ENCODE results near the gene CARD9.
"Not testable (repeated sequence)": the region's sequence is repeated elsewhere in the genome, so short reads cannot be mapped to it uniquely, and the experiment has no call there.

Gene CARD9

DNA sequence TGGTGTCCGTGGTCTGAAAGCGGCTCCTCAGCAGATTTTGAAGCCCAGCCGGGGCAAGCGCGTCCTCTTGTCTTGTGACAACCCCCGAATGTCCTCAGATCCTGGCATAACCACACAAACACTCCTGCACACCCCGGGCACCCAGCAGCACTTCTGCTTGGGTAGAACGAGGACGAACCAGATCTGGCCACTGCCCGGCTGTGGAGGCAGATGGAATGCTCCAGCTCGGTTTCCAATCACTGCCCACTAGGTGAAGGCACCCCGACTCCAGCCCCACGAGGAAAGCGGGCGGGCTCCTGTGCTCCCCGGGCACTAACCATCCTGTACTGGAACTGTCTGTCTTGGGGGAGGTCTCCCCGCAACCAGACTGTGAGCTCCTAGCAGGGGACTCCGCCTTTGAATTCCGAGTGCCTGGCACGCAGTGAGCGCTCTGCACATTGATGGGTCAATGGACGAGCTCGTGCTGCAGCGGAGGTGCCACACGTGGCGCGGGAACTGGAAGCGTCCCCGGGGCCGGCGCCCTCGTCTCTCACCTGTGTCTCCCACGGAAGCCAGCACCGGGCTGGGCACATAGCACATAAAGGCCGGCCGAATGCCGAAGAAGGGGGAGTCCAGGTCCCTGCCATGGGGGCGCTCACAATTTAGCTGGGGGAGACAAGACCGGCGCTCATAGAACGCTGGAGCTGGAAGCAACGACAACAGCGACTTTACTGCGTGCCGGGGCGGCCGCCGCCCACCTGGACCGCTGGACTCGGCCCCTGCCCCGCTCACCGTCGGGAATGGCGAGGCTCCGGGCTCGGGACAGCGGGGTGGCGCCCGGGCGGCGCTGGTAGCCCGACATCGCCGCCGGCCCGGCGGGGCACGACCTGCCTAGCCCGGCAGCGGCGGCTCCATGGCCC, 36.3 kb upstream of the CARD9 start:
- Mint-ChIP-seq H3K4me1 (peaks cover 23% of the 10 kb centered on the region), H3K27me3 (ENCODE audit: low read depth) (no peaks in the 10 kb centered on the region), H3K4me3 (peak overlapping the region; percentile 90 to 92 (median 91)), H3K36me3 (ENCODE audit: low read depth) (peaks cover 40% of the 10 kb centered on the region), H3K9me3 (no peaks in the 10 kb centered on the region), H3K27ac (peak overlapping the region in 2 of 3 experiments; percentile 57 to 61)
- TF ChIP-seq, protein P1, sequence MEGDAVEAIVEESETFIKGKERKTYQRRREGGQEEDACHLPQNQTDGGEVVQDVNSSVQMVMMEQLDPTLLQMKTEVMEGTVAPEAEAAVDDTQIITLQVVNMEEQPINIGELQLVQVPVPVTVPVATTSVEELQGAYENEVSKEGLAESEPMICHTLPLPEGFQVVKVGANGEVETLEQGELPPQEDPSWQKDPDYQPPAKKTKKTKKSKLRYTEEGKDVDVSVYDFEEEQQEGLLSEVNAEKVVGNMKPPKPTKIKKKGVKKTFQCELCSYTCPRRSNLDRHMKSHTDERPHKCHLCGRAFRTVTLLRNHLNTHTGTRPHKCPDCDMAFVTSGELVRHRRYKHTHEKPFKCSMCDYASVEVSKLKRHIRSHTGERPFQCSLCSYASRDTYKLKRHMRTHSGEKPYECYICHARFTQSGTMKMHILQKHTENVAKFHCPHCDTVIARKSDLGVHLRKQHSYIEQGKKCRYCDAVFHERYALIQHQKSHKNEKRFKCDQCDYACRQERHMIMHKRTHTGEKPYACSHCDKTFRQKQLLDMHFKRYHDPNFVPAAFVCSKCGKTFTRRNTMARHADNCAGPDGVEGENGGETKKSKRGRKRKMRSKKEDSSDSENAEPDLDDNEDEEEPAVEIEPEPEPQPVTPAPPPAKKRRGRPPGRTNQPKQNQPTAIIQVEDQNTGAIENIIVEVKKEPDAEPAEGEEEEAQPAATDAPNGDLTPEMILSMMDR (IDR thresholded peaks at IDR 0.05; ENCODE audit: unreplicated experiment in 3 of 3): no peak

DNA sequence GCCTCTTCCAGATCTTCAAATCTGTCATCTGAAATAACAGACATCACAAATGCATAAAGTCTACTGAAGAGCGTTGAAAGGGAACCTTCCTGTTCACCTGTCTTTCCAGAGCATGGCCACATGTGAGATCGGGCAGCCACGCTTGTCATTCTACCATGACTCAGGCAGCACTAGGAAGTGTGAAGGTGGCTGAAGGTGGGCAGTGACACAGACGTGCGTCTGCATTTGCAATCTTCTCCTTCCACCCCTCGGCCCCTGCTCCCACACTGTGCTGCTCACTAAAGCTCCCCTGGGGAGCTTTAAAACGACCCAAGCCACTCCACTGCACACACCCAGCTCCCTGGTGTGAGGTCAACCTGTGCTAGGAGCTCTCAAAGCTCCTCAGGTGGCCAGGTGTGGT, 34.4 kb upstream of the CARD9 start:
- Mint-ChIP-seq H3K27ac (no peak overlapping the region), H3K36me3 (ENCODE audit: low read depth) (peaks cover 31% of the 10 kb centered on the region), H3K27me3 (ENCODE audit: low read depth) (no peaks in the 10 kb centered on the region), H3K4me1 (peaks cover 23% of the 10 kb centered on the region), H3K9me3 (no peaks in the 10 kb centered on the region), H3K4me3 (peak overlapping the region; percentile 61 to 75 (median 73))
- TF ChIP-seq, protein P1 (IDR thresholded peaks at IDR 0.05; ENCODE audit: unreplicated experiment in 3 of 3): no peak

DNA sequence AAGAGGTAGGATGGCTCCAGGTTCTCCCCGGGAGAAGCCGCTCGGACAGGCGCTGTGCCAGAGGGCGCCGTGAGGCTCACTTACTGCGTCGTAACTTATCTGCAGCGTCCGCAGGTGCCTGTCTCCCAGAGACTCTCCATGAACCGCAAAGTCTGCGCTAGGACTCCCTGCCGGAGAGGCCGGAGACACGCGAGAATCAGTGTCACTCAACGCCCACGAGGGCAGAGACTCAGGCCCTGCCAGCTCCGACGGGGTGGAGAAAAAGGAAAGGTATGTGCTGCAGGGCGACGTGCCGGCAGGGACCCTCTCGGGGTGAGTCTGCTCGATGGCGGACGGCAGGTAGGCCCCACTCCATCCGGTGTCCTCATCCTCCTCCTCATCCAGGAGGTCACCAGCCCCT, 33.6 kb upstream of the CARD9 start:
- not testable (repeated sequence) for H3K27me3 Mint-ChIP-seq (ENCODE audit: low read depth); H3K9me3 Mint-ChIP-seq; H3K27ac Mint-ChIP-seq
- peaks cover 22% of the 10 kb centered on the region for H3K4me1 Mint-ChIP-seq
- peak overlapping the region; percentile 15 to 60 (median 36) for H3K4me3 Mint-ChIP-seq
- H3K36me3 Mint-ChIP-seq (ENCODE audit: low read depth): peaks cover 33% of the 10 kb centered on the region

GRCh38 chr9:136405904-136406303, 32.4 kb upstream of the CARD9 start:
- Mint-ChIP-seq H3K4me1 (peaks cover 11% of the 10 kb centered on the region), H3K4me3 (peak overlapping the region in 2 of 3 experiments; percentile 30 to 44), H3K36me3 (ENCODE audit: low read depth) (peaks cover 32% of the 10 kb centered on the region)
- not testable (repeated sequence) for H3K9me3 Mint-ChIP-seq; H3K27ac Mint-ChIP-seq; H3K27me3 Mint-ChIP-seq (ENCODE audit: low read depth)

- Mint-ChIP-seq H3K4me3 (peak overlapping the region in 1 of 3 experiments; percentile 30), H3K9me3 (no peaks in the 10 kb centered on the region), H3K27me3 (ENCODE audit: low read depth) (no peaks in the 10 kb centered on the region), H3K36me3 (ENCODE audit: low read depth) (peaks cover 32% of the 10 kb centered on the region), H3K4me1 (peaks cover 11% of the 10 kb centered on the region), H3K27ac (no peak overlapping the region)
- TF ChIP-seq, protein P1 (IDR thresholded peaks at IDR 0.05; ENCODE audit: unreplicated experiment in 3 of 3): no peak
Observed at GRCh38 chr9:136405481-136405880, 32.0 kb upstream of the CARD9 start.

DNA sequence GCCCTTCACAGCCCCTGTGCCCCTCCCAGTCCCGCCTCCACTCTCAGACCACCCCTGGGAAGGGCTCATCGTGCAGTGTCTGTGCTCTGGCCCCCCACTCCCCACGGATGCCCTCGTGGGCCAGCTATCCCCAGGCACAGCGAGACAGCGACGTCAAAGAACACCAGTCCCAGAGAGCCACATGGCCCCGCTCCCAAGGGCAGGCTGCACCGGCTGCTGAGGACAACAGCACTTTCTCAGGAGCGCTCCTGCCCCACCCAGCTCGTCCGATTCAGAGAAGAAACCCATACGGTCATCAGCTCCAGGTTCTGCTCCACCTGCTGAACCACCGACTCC, 31.3 kb upstream of the CARD9 start:
- Mint-ChIP-seq H3K4me3 (no peak overlapping the region), H3K9me3 (no peaks in the 10 kb centered on the region), H3K27me3 (ENCODE audit: low read depth) (no peaks in the 10 kb centered on the region), H3K27ac (no peak overlapping the region), H3K4me1 (peaks cover 10% of the 10 kb centered on the region), H3K36me3 (ENCODE audit: low read depth) (peaks cover 32% of the 10 kb centered on the region)
- TF ChIP-seq, protein P1 (IDR thresholded peaks at IDR 0.05; ENCODE audit: unreplicated experiment in 3 of 3): no peak

Measured in nephron (organoid).